Fibroblast of lung (primary cell): ENCODE data around the gene CSTF2T. TPM values are rescaled to one million over a fixed set of nuclear protein-coding genes. Genes with fewer than 3 reads are reported as not detected.

Experiments used
- DNase-seq, 2 donors: peaks; one replicate each; pipeline versions ENCODE4 v3.0.0 to v3.0.0-alpha.2; 2010; ENCODE audit warnings: low read depth in 2 of 2
- H2AFZ ChIP-seq: 2 replicates; pipeline ENCODE4 v1.5.1; 2012; ENCODE audit warnings: low read length, control low read depth, inconsistent platforms
- H3K27ac ChIP-seq: 2 replicates; pipeline ENCODE4 v1.5.1; 2011; ENCODE audit warnings: low read length, control low read depth; ENCODE audit not compliant: insufficient read depth
- H3K27me3 ChIP-seq: 2 replicates; pipeline ENCODE4 v1.5.1; 2011; ENCODE audit warnings: mild to moderate bottlenecking, low read length; ENCODE audit not compliant: control insufficient read depth, insufficient read depth
- H3K36me3 ChIP-seq: 2 replicates; pipeline ENCODE4 v1.5.1; 2011; ENCODE audit warnings: low read length; ENCODE audit not compliant: control insufficient read depth, insufficient read depth
- H3K4me1 ChIP-seq: 2 replicates; pipeline ENCODE4 v1.5.1; 2011; ENCODE audit warnings: low read length; ENCODE audit not compliant: control insufficient read depth, insufficient read depth; ENCODE audit errors: extremely low read depth
- H3K4me2 ChIP-seq: 2 replicates; pipeline ENCODE4 v1.5.1; 2011; ENCODE audit warnings: low read length, control low read depth; ENCODE audit not compliant: insufficient read depth; ENCODE audit errors: extremely low read depth
- H3K4me3 ChIP-seq, 4 experiments: fragments of 200-600 bp in 1 of 4; sonication (generic) in 1 of 4; replicated peaks in 1 of 4; 2 replicates each; pipeline ENCODE4 v1.5.1; 2011 to 2016; ENCODE audit warnings: low read length in 4 of 4, low read depth in 3 of 4, mild to moderate bottlenecking in 3 of 4, control low read depth in 2 of 4, inconsistent platforms in 1 of 4, mixed read lengths in 1 of 4; ENCODE audit not compliant: insufficient read depth in 1 of 4; ENCODE audit errors: control extremely low read depth in 1 of 4
- H3K79me2 ChIP-seq: 2 replicates; pipeline ENCODE4 v1.5.1; 2012; ENCODE audit warnings: mild to moderate bottlenecking, low read length, inconsistent platforms; ENCODE audit not compliant: control insufficient read depth, insufficient read depth
- H3K9ac ChIP-seq: 2 replicates; pipeline ENCODE4 v1.5.1; 2011; ENCODE audit warnings: mild to moderate bottlenecking, low read length, control low read depth; ENCODE audit not compliant: insufficient read depth
- H3K9me3 ChIP-seq: 2 replicates; pipeline ENCODE4 v1.5.1; 2012; ENCODE audit warnings: low read depth, low read length; ENCODE audit not compliant: control insufficient read depth, insufficient read depth
- H4K20me1 ChIP-seq: 2 replicates; pipeline ENCODE4 v1.5.1; 2011; ENCODE audit warnings: low read length; ENCODE audit not compliant: control insufficient read depth, insufficient read depth; ENCODE audit errors: extremely low read depth
- CTCF ChIP-seq, 2 donors: IDR thresholded peaks in 1 of 2; conservative IDR thresholded peaks in 1 of 2; 1 replicate in 1 of 2; 2 replicates in 1 of 2; pipeline ENCODE4 v1.5.1; 2011 to 2012; ENCODE audit warnings: low read length in 2 of 2, control low read depth in 1 of 2, inconsistent platforms in 1 of 2, low read depth in 1 of 2, mild to moderate bottlenecking in 1 of 2
- EZH2 ChIP-seq: IDR thresholded peaks from 2 replicates; pipeline ENCODE4 v1.5.1; 2012; ENCODE audit warnings: low read length, control low read depth, mild to moderate bottlenecking; ENCODE audit errors: missing control alignments
- polyA plus RNA-seq, 2 donors: library from polyadenylated mRNA; depleted of rRNA in 1 of 2; stranded (reverse) in 1 of 2; unstranded in 1 of 2; fragments of >200 nt; gene quantifications; 2 replicates each; pipeline ENCODE4 v1.2.1, GENCODE V29; 2011 to 2012; ENCODE audit warnings: missing spikeins in 1 of 2
- total RNA-seq: library from RNA; depleted of rRNA; stranded (reverse); fragments of >200 nt; gene quantifications from 2 replicates; pipeline ENCODE4 v1.2.1, GENCODE V29; 2014

Gene CSTF2T
- total and polyA plus RNA-seq, 2 donors (not counting 1 experiment from before 2014, with no cell fraction given) = 5.9 to 14.9 TPM

GRCh38 chr10:51679841-51680240, 19.6 kb downstream of the CSTF2T start:
- H3K4me2 ChIP-seq = no peak overlapping the region
- H3K36me3 ChIP-seq = no peaks in the 10 kb centered on the region
- H3K27me3 ChIP-seq = no peaks in the 10 kb centered on the region
- H2AFZ ChIP-seq = no peak overlapping the region
- H3K4me3 ChIP-seq = no peak overlapping the region
- H3K27ac ChIP-seq = no peak overlapping the region
- no peak for DNase-seq
- H3K79me2 ChIP-seq = no peaks in the 10 kb centered on the region
- H4K20me1 ChIP-seq = no peaks in the 10 kb centered on the region
- TF ChIP-seq EZH2 (no peak), CTCF (conservative IDR thresholded peaks at IDR 0.05 in 1 of 2, IDR thresholded peaks at IDR 0.05 in 1 of 2; ENCODE audit: low read depth in 1 of 2, low read length in 2 of 2) (no peak)
- H3K9ac ChIP-seq = no peak overlapping the region
- no peaks in the 10 kb centered on the region for H3K4me1 ChIP-seq
- H3K9me3 ChIP-seq = no peaks in the 10 kb centered on the region

GRCh38 chr10:51675088-51675487, 24.3 kb downstream of the CSTF2T start:
- DNase-seq = no peak
- no peak overlapping the region for H3K4me3 ChIP-seq

GRCh38 chr10:51672039-51672535, 27.3 kb downstream of the CSTF2T start:
- Histone ChIP-seq H3K9me3 (no peaks in the 10 kb centered on the region), H3K9ac (no peak overlapping the region), H3K36me3 (no peaks in the 10 kb centered on the region), H3K27ac (no peak overlapping the region), H3K27me3 (no peaks in the 10 kb centered on the region), H3K4me1 (no peaks in the 10 kb centered on the region), H2AFZ (no peak overlapping the region), H3K4me2 (no peak overlapping the region), H3K4me3 (no peak overlapping the region), H3K79me2 (no peaks in the 10 kb centered on the region), H4K20me1 (no peaks in the 10 kb centered on the region)
- DNase-seq = no peak
- TF ChIP-seq CTCF (conservative IDR thresholded peaks at IDR 0.05 in 1 of 2, IDR thresholded peaks at IDR 0.05 in 1 of 2; ENCODE audit: low read depth in 1 of 2, low read length in 2 of 2) (no peak), EZH2 (no peak)

More at GRCh38 chr10:51675088-51675487, 24.3 kb downstream of the CSTF2T start:
- Histone ChIP-seq H3K27me3 (no peaks in the 10 kb centered on the region), H2AFZ (no peak overlapping the region), H3K27ac (no peak overlapping the region), H3K4me2 (no peak overlapping the region), H3K4me1 (no peaks in the 10 kb centered on the region), H3K79me2 (no peaks in the 10 kb centered on the region), H3K9me3 (no peaks in the 10 kb centered on the region), H3K36me3 (no peaks in the 10 kb centered on the region), H3K9ac (no peak overlapping the region), H4K20me1 (no peaks in the 10 kb centered on the region)
- TF ChIP-seq CTCF (conservative IDR thresholded peaks at IDR 0.05 in 1 of 2, IDR thresholded peaks at IDR 0.05 in 1 of 2; ENCODE audit: low read depth in 1 of 2, low read length in 2 of 2) (no peak), EZH2 (no peak)
